HG03025 (cell line): Measurements from ENCODE around the gene NTSR2.

Experiments used
- ATAC-seq: cut with Tn5 transposase; IDR thresholded peaks from one replicate; pipeline ENCODE4 v1.9.1; 2021; ENCODE audit warnings: mild to moderate bottlenecking, moderate library complexity; ENCODE audit not compliant: unreplicated experiment, low FRiP score

The NTSR2 gene

DNA sequence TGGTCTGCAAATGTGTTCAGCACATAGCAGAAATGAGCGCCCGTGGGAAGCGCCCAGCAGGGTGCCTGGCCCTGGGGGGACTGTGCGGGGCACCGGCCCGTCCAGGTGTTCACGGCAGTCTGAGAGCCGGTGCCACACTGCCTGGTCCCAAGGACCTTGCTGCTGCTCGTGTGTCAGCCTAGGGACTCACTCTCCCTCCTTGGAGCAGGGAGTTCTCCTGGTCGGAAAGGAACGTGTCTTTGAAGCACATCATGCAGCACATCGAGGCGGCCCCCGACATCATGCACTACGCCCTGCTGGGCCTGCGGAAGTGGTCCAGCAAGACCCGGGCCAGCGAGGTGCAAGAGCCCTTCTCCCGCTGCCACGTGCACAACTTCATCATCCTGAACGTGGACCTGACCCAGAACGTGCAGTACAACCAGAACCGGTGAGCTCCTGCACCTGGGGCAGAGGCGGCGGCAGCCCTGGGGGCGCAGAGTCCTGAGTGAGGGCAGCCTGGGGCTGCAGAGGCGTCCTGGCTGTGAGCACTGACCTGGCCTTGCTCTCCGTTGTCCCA, 36.0 kb downstream of the NTSR2 start:
- no peak for ATAC-seq

- ATAC-seq: no peak
These were observed 38.5 kb downstream of the NTSR2 start for GRCh38 chr2:11631462-11631861.

- ATAC-seq: no peak
These were observed 39.1 kb downstream of the NTSR2 start for GRCh38 chr2:11630855-11631254.

DNA sequence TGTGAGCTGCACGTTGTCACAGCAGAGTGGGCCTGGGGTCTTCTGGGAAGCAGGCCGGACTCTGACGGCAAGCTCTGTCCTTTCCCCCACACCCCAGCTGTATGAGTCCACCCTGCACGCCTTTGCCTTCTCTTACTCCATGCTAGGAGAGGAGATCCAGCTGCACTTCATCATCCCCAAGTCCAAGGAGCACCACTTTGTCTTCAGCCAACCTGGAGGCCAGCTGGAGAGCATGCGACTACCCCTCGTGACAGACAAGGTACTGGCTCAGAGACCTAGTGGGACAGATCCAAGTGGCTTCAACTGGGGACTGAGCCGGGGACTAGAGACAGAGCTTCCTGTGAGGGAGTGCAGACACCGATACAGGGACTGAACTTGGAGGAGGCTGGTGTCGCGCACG, 40.1 kb downstream of the NTSR2 start:
- ATAC-seq: no peak

DNA sequence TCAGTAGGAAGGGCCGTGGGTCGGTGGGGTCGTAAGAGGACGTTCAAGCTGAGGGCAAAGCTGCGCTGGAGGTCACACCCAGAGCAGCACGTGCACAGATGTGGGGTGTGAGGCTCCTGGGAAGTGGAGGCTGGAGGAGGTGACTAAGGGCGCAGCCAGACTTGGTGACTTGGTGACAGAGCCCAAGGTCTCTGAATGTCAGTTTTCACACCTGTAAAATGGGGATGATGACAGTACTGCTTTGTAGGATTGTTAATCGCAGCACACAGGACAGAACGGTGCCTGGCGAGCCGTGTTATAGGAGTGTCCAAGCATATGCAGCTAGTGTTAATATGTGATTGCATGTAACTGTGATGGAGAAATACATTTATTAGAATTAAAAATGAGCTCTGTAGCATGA, 40.8 kb downstream of the NTSR2 start:
- no peak for ATAC-seq

GRCh38 chr2:11628675-11629074, 41.3 kb downstream of the NTSR2 start:
- no peak for ATAC-seq

DNA sequence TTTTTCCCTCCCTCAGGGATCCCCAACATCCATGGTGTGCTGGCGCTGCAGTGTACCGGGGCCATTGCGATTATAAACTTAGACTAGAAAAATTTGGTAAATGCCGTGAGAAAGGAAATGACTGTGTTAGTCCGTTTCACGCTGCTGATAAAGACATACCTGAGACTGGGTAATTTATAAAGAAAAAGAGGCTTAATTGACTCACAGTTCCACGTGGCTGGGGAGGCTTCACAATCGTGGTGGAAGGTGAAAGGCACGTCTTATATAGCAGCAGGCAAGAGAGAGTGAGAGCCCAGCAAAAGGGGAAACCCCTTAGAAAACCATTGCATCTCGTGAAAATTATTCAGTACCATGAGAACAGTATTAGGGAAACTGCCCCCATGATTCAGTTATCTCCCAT, 44.3 kb downstream of the NTSR2 start:
- no peak for ATAC-seq

- no peak for ATAC-seq
These were observed 45.1 kb downstream of the NTSR2 start for GRCh38 chr2:11624893-11625292.

GRCh38 chr2:11622611-11623010, 47.4 kb downstream of the NTSR2 start:
- no peak for ATAC-seq

- ATAC-seq: no peak
These were observed 48.6 kb downstream of the NTSR2 start for GRCh38 chr2:11621410-11621809.

DNA sequence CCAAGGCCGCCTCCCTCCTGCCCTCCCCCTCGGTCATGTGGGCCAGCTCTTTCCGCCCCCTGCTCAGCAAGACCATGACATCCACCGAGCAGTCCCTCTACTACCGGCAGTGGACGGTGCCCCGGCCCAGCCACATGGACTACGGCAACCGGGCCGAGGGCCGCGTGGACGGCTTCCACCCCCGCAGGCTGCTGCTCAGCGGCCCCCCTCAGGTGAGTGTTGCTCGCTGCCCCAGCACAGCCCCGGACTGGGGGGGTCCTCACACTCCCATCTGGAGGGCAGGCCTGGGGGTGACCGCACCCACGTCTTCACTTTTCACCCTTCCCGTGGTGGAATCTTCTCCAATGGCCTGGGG, 51.3 kb downstream of the NTSR2 start:
- no peak for ATAC-seq

DNA sequence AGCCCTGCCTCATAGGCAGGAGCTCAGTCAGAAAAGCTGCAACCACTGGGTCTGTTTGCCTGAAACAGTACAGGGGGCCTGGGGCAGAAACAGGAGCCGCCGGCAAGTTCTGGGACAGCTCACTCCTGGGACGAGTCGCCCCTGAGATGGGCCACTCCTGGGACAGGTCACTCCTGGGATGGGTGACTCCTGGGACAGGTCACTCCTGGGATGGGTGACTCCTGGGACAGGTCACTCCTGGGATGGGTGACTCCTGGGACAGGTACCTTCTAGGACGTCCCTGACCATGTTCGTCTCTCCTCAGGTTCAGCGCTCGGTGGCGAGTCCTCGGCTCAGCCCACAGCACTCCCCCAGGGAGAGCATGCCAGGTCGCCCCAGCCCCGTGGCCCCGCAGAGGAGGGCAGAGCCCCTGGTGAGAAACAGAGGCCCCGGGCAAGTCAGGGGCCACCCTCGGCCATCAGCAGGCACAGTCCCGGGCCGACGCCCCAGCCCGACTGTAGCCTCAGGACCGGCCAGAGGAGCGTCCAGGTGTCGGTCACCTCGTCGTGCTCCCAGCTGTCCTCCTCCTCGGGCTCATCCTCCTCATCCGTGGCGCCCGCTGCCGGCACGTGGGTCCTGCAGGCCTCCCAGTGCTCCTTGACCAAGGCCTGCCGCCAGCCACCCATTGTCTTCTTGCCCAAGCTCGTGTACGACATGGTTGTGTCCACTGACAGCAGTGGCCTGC, 51.8 kb downstream of the NTSR2 start:
- ATAC-seq: no peak

DNA sequence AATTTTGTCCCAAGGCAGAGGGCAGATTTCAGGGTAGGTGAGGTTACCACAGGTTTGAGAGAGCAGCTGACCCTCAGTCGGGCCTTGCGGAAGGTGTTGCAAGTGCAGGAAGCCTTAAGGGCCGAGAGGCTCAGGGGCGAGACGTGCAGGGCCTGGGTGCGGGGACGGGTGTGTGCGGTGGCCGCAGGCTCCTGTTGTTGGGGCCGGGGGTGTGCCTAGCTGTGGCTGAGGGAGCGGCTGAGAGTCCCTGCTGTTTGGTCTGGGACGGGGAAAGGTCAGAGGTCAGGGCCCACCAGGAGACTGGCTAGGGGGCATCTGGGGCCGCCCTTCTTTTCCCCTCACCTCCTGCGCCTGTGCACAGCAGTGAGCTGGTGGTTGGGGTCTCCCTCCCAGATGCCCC, 52.5 kb downstream of the NTSR2 start:
- ATAC-seq: no peak

DNA sequence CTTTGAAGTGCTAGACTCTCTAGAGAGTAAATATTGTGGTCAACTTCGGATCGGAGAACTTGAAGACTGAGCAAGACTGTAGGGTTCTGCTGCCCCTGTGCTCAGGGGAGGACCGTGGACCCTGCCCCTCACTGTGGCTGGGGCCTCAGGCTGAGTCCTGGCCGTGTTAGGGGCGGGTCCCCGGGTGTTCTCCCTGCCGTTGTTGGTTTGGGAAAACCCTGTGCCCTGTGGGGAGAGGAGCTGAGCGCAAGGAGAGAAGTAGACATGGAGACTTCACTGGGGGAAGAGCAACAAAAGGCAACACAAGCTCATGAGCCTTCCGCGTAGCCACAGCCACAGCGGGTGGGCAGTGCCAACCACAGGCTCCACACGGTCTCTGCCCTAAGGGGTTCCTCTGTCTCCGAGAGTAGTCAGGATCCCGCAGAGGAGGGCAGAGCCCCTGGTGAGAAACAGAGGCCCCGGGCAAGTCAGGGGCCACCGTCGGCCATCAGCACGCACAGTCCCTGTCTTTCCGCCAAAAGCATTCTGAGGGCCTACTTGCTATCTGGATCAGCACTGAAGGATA, 53.1 kb downstream of the NTSR2 start:
- ATAC-seq: no peak

- ATAC-seq: no peak
These were observed 53.8 kb downstream of the NTSR2 start for GRCh38 chr2:11616097-11616687.

- no peak for ATAC-seq
These were observed 54.8 kb downstream of the NTSR2 start for GRCh38 chr2:11615209-11615608.

DNA sequence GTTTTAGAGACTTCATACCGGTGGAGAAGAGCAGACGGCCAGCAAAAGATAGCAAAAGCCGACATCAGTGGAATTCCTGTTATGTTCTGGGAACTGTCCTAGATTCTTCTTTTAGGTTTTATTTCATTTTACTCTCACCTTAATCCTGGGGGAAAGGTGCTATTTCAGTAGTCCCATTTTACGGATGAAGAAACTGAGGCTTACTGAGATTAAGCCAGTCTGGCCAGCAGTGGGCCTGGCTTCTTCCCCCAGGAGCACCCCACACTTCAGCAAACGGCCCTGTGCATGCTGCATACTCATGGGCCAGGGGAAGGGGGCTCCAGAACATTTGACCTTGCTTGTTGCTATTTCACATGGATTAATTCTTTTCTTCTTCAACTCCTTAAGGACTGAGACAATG, 56.7 kb downstream of the NTSR2 start:
- ATAC-seq: no peak

- ATAC-seq: no peak
These were observed 57.3 kb downstream of the NTSR2 start for GRCh38 chr2:11612553-11613215.

- no peak for ATAC-seq
These were observed 58.7 kb downstream of the NTSR2 start for GRCh38 chr2:11611251-11611650.

GRCh38 chr2:11610624-11611242, 59.3 kb downstream of the NTSR2 start:
- ATAC-seq: no peak
